Measurements from ENCODE around the gene SNTB2. TPM values are rescaled to one million over a fixed set of nuclear protein-coding genes. Genes with fewer than 3 reads are reported as not detected.
A peak's percentile ranks its signal among the peaks of the same experiment; 100 is the strongest.

SNTB2 gene
- total RNA-seq (2016; rRNA removed; fragmentation: Illumina TruSeq; extraction: Trizol) (19.2 and 22.9 TPM in 2 replicates), polyA plus RNA-seq (2011; rRNA removed) (11.5 and 12.5 TPM in 2 replicates), polyA minus RNA-seq (2011; rRNA and poly(A)+ RNA removed; ENCODE audit: low replicate concordance) (48.4 and 58.6 TPM in 2 replicates), Bru-seq, nascent RNA (percentile 68 among the genes with signal in this experiment), BruChase-seq, experiment 1, labeled RNA remaining after a 6-hour chase (percentile 82 among the genes with signal in this experiment), BruChase-seq, experiment 2, labeled RNA remaining after a 2-hour chase (percentile 76 among the genes with signal in this experiment)
- total RNA-seq (2016; cell fraction: cytosol; rRNA removed; fragmentation: Illumina TruSeq; extraction: Trizol; ENCODE audit: low read depth): 16.6 and 21.3 TPM in 2 replicates
- 18.5 and 22.3 TPM in 2 replicates for total RNA-seq (2016; cell fraction: insoluble cytoplasmic fraction; rRNA removed; fragmentation: Illumina TruSeq; extraction: Trizol)
- total RNA-seq (2016; cell fraction: membrane; rRNA removed; fragmentation: Illumina TruSeq; extraction: Trizol): 8.3 and 10.7 TPM in 2 replicates
- 14.9 and 15.5 TPM in 2 replicates for total RNA-seq (2016; cell fraction: nucleus; rRNA removed; fragmentation: Illumina TruSeq; extraction: Trizol)
- 6.3 and 6.6 TPM in 2 replicates for polyA plus RNA-seq (2011; cell fraction: cytosol; rRNA removed)
- 13.3 and 14.0 TPM in 2 replicates for polyA plus RNA-seq (2011; cell fraction: nucleus; rRNA removed)
- 4.2 and 4.3 TPM in 2 replicates for polyA plus RNA-seq (2012)
- 0.48 and 0.66 TPM in 2 replicates for polyA plus RNA-seq (2016; cell fraction: cytosol; fragmentation: Illumina TruSeq; extraction: Trizol; ENCODE audit: low read depth)
- 12.2 and 12.7 TPM in 2 replicates for polyA plus RNA-seq (2016; cell fraction: insoluble cytoplasmic fraction; fragmentation: Illumina TruSeq; extraction: Trizol; ENCODE audit: low read depth)
- 1.6 and 2.4 TPM in 2 replicates for polyA plus RNA-seq (2016; cell fraction: membrane; fragmentation: Illumina TruSeq; extraction: Trizol; ENCODE audit: low read depth)
- 13.2 and 17.9 TPM in 2 replicates for polyA plus RNA-seq (2016; cell fraction: nucleus; fragmentation: Illumina TruSeq; extraction: Trizol; ENCODE audit: insufficient read depth, low read depth)
- polyA minus RNA-seq (2011; cell fraction: cytosol; rRNA and poly(A)+ RNA removed): 22.5 and 31.2 TPM in 2 replicates
- 22.8 and 29.5 TPM in 2 replicates for polyA minus RNA-seq (2011; cell fraction: nucleus; rRNA and poly(A)+ RNA removed)
- long read RNA-seq, experiment 1, full-length matches to known transcripts: 2 of 2 reads
- long read RNA-seq, experiment 1, partial matches to known transcripts: 0 of 2 reads
- long read RNA-seq, experiment 1, other reads (novel, unspliced or antisense): 0 of 2 reads
- long read RNA-seq, experiment 2, full-length matches to known transcripts: 2 of 2 reads
- long read RNA-seq, experiment 2, partial matches to known transcripts: 0 of 2 reads
- long read RNA-seq, experiment 2, other reads (novel, unspliced or antisense): 0 of 2 reads

- peaks cover 37% of the 10 kb centered on the region for H3K79me2 ChIP-seq (ENCODE audit: insufficient read depth, low read length)
- peaks cover 49% of the 10 kb centered on the region for H3K4me1 ChIP-seq (ENCODE audit: insufficient read depth, low read length)
- ChIA-PET POLR2A (interaction anchor here (0.7 to 2.4 kb wide), 18 partner anchors 7 to 143 kb away, joined by 3 to 14 read pairs (median 4); partner anchors contain the start of genes CHTF8, UTP4 and VPS4A), CTCF (ENCODE audit: low intra/inter-chr PET ratio, low total read pairs) (interaction anchor here (1.2 kb wide), 1 partner anchor 30 kb away, joined by 3 read pairs; no protein-coding TSS in a partner anchor)
- peaks cover 10% of the 10 kb centered on the region; the same call in 1 of the 2 replicates for H4K20me1 ChIP-seq (ENCODE audit: insufficient read depth, low read length)
- peak within 1 kb of the TSS; percentile 71 for H3K27ac ChIP-seq (ENCODE audit: extremely low read length, insufficient read depth, low read length)
- FAIRE-seq: peak; percentile 49
- WGBS (ENCODE audit: low lambda C conversion rate): 1% methylated on average over 37 of the region's 69 CpGs
- H3K9ac ChIP-seq (ENCODE audit: insufficient read depth, low read depth, low read length): peak within 1 kb of the TSS; percentile 87
- in situ Hi-C loops (cut with HindIII; ENCODE audit: extremely low pct_ligation_motif_present, low pct_unique_long_range_greater_than_20kb) (no loop called here), intact Hi-C loops (cut with micrococcal nuclease; ENCODE audit: unreplicated experiment) (loop anchor here (2.0 to 5.0 kb wide), 3 partner anchors 35 to 100 kb away; no protein-coding TSS in a partner anchor)
- no TSS peak for BruUV-seq (replicated peaks)
- H3K4me2 ChIP-seq (ENCODE audit: low read depth, low read length): peak within 1 kb of the TSS; percentile 84
- H3K9me3 ChIP-seq (ENCODE audit: low read length): no peaks in the 10 kb centered on the region
- peak; percentile 92 for DNase-seq (ENCODE audit: low spot score)
- H3K4me3 ChIP-seq (replicated peaks in 1 of 3; ENCODE audit: insufficient read depth in 1 of 3, low read depth in 2 of 3, low read length in 3 of 3): peak within 1 kb of the TSS; percentile 73 to 94 (median 88)
- no peaks in the 10 kb centered on the region; a peak in 1 of 5 replicates for H3K27me3 ChIP-seq (ENCODE audit: control insufficient read depth in 1 of 2, insufficient read depth in 2 of 2, low read length in 2 of 2)
- peak; percentile 94 for ATAC-seq
- peak within 1 kb of the TSS; percentile 48 for H2AFZ ChIP-seq (ENCODE audit: low read length)
- no peaks in the 10 kb centered on the region; a peak in 1 of 5 replicates for H3K36me3 ChIP-seq (replicated peaks in 1 of 2; ENCODE audit: control insufficient read depth in 1 of 2, insufficient read depth in 2 of 2, low read length in 2 of 2)
- TF ChIP-seq CCDC6 (CRISPR knock-in tag; IDR thresholded peaks at IDR 0.05): peak; percentile 61; the same call in 1 of the 2 replicates
- peak; percentile 68 for TF ChIP-seq ZEB1 (IDR thresholded peaks at IDR 0.05; ENCODE audit: insufficient replicate concordance, low read depth)
- peak; percentile 73; the same call in 1 of the 2 replicates for TF ChIP-seq ISX (CRISPR knock-in tag; conservative IDR thresholded peaks at IDR 0.05)
- peak; percentile 87 for TF ChIP-seq MED13 (CRISPR knock-in tag; IDR thresholded peaks at IDR 0.05)
- TF ChIP-seq ZBTB20 (CRISPR knock-in tag; IDR thresholded peaks at IDR 0.05; ENCODE audit: borderline replicate concordance, low read depth): no peak; the same call in 1 of the 2 replicates
- no peak for TF ChIP-seq DMTF1 (CRISPR knock-in tag; IDR thresholded peaks at IDR 0.05)
- peak; percentile 72; the same call in 1 of the 2 replicates for TF ChIP-seq ZNF414 (CRISPR knock-in tag; IDR thresholded peaks at IDR 0.05)
- TF ChIP-seq PCBP1 (IDR thresholded peaks at IDR 0.05; ENCODE audit: borderline replicate concordance, low read depth, low read length): 0 out of 2 replicates have a peak, but pooled peaks have one; percentile 78
- TF ChIP-seq THYN1 (CRISPR knock-in tag; IDR thresholded peaks at IDR 0.05; ENCODE audit: borderline replicate concordance, low read depth): no peak
- no peak for TF ChIP-seq SRSF9 (IDR thresholded peaks at IDR 0.05; ENCODE audit: borderline replicate concordance, insufficient read depth, low read depth, low read length, poor library complexity, severe bottlenecking)
- TF ChIP-seq ZNF337 (CRISPR knock-in tag; IDR thresholded peaks at IDR 0.05; ENCODE audit: borderline replicate concordance, low read depth): no peak
- peak; percentile 33 for TF ChIP-seq U2AF1 (optimal IDR thresholded peaks at IDR 0.05; ENCODE audit: low read depth, low read length)
These were observed at the start of gene SNTB2 for GRCh38 chr16:69186642-69187445. SNTB2 (plus strand) TSS chr16:69187164; CDS start chr16:69187167, 3 bp downstream.
